Nephron (organoid): ENCODE results near the gene USP20.

Experiments
- H3K27ac Mint-ChIP-seq, 3 experiments: 2 replicates each; pipeline ENCODE4 v1.8.0; 2020; ENCODE audit warnings: mixed read lengths in 3 of 3, mild to moderate bottlenecking in 2 of 3, moderate library complexity in 1 of 3
- H3K27me3 Mint-ChIP-seq: 2 replicates; pipeline ENCODE4 v1.8.0; 2021; ENCODE audit warnings: low read depth, mild to moderate bottlenecking, moderate library complexity, mixed read lengths
- H3K36me3 Mint-ChIP-seq: 2 replicates; pipeline ENCODE4 v1.8.0; 2020; ENCODE audit warnings: low read depth, mixed read lengths
- H3K4me1 Mint-ChIP-seq: 2 replicates; pipeline ENCODE4 v1.8.0; 2020; ENCODE audit warnings: mixed read lengths
- H3K4me3 Mint-ChIP-seq, 3 experiments: 2 replicates each; pipeline ENCODE4 v1.8.0; 2020; ENCODE audit warnings: mild to moderate bottlenecking in 3 of 3, mixed read lengths in 3 of 3, moderate library complexity in 2 of 3
- H3K9me3 Mint-ChIP-seq: 2 replicates; pipeline ENCODE4 v1.8.0; 2020; ENCODE audit warnings: mixed read lengths
- CTCF ChIP-seq, 3 experiments: fragments of 200-600 bp; sonication (generic); IDR thresholded peaks; one replicate each; pipeline ENCODE4 v1.5.0; 2021; ENCODE audit warnings: antibody characterized with exemption in 3 of 3; ENCODE audit not compliant: unreplicated experiment in 3 of 3

Gene USP20

GRCh38 chr9:129834489-129835127 lies 650 bp upstream of the USP20 start:
- peaks cover 43% of the 10 kb centered on the region for H3K4me1 Mint-ChIP-seq
- no peaks in the 10 kb centered on the region for H3K27me3 Mint-ChIP-seq
- H3K27ac Mint-ChIP-seq = peak overlapping the region; percentile 50 to 93 (median 87)
- no peaks in the 10 kb centered on the region for H3K9me3 Mint-ChIP-seq
- TF ChIP-seq CTCF (IDR thresholded peaks at IDR 0.05; ENCODE audit: unreplicated experiment in 3 of 3) = no peak
- peaks cover 29% of the 10 kb centered on the region for H3K36me3 Mint-ChIP-seq
- peak overlapping the region; percentile 98 to 100 (median 99) for H3K4me3 Mint-ChIP-seq

- TF ChIP-seq CTCF (IDR thresholded peaks at IDR 0.05; ENCODE audit: unreplicated experiment in 3 of 3) = no peak
- peak overlapping the region; percentile 47 to 82 (median 66) for H3K27ac Mint-ChIP-seq
- no peaks in the 10 kb centered on the region for H3K9me3 Mint-ChIP-seq
- H3K4me1 Mint-ChIP-seq = peaks cover 43% of the 10 kb centered on the region
- H3K4me3 Mint-ChIP-seq = peak overlapping the region; percentile 92 to 97 (median 96)
- no peaks in the 10 kb centered on the region for H3K27me3 Mint-ChIP-seq
- peaks cover 22% of the 10 kb centered on the region for H3K36me3 Mint-ChIP-seq
These were observed 584 bp downstream of the USP20 start for GRCh38 chr9:129835860-129836223.

- H3K27me3 Mint-ChIP-seq = no peaks in the 10 kb centered on the region
- TF ChIP-seq CTCF (IDR thresholded peaks at IDR 0.05; ENCODE audit: unreplicated experiment in 3 of 3) = no peak
- H3K9me3 Mint-ChIP-seq = no peaks in the 10 kb centered on the region
- peak overlapping the region; percentile 92 to 97 (median 96) for H3K4me3 Mint-ChIP-seq
- peaks cover 20% of the 10 kb centered on the region for H3K36me3 Mint-ChIP-seq
- H3K4me1 Mint-ChIP-seq = peaks cover 43% of the 10 kb centered on the region
- H3K27ac Mint-ChIP-seq = peak overlapping the region; percentile 47 to 82 (median 66)
These were observed 1.2 kb downstream of the USP20 start for GRCh38 chr9:129836311-129837007.

- no peak for TF ChIP-seq CTCF (IDR thresholded peaks at IDR 0.05; ENCODE audit: unreplicated experiment in 3 of 3)
- Mint-ChIP-seq H3K4me3 (peak overlapping the region in 2 of 3 experiments; percentile 23 to 27), H3K27ac (no peak overlapping the region), H3K4me1 (peaks cover 38% of the 10 kb centered on the region), H3K36me3 (peaks cover 8% of the 10 kb centered on the region), H3K27me3 (no peaks in the 10 kb centered on the region), H3K9me3 (no peaks in the 10 kb centered on the region)
These were observed 3.5 kb downstream of the USP20 start for GRCh38 chr9:129838707-129839259.

- H3K27ac Mint-ChIP-seq = no peak overlapping the region
- H3K9me3 Mint-ChIP-seq = no peaks in the 10 kb centered on the region
- H3K36me3 Mint-ChIP-seq = peaks cover 8% of the 10 kb centered on the region
- peaks cover 31% of the 10 kb centered on the region for H3K4me1 Mint-ChIP-seq
- no peak for TF ChIP-seq CTCF (IDR thresholded peaks at IDR 0.05; ENCODE audit: unreplicated experiment in 3 of 3)
- H3K4me3 Mint-ChIP-seq = peak overlapping the region in 2 of 3 experiments; percentile 17 to 43
- H3K27me3 Mint-ChIP-seq = no peaks in the 10 kb centered on the region
These were observed 4.2 kb downstream of the USP20 start for GRCh38 chr9:129839324-129840023.
